ENCODE results near the gene MTHFD1L. TPM values are rescaled to one million over a fixed set of nuclear protein-coding genes. Genes with fewer than 3 reads are reported as not detected.

Gene MTHFD1L
- total RNA-seq, 2 experiments from 2014 or later: 155 to 158 TPM

- CTCF ChIA-PET: interaction anchor here (2.0 kb wide), 1 partner anchor 76 kb away, joined by 5 read pairs; no protein-coding TSS in a partner anchor
- POLR2A ChIA-PET: no interaction called here
- intact Hi-C loops (cut with micrococcal nuclease): no loop called here
- DNase-seq (no peak), ATAC-seq (no peak)
- no peaks in the 10 kb centered on the region for H3K4me1 Mint-ChIP-seq (ENCODE audit: low read depth)
- H3K27ac Mint-ChIP-seq: no peak overlapping the region
- no peak for TF ChIP-seq CTCF (IDR thresholded peaks at IDR 0.05)
- peaks cover 59% of the 10 kb centered on the region for H3K36me3 Mint-ChIP-seq (ENCODE audit: low read depth)
- H3K27me3 Mint-ChIP-seq: no peaks in the 10 kb centered on the region
- no peaks in the 10 kb centered on the region for H3K9me3 Mint-ChIP-seq
- no peak overlapping the region for H3K4me3 Mint-ChIP-seq
These were observed 101.3 kb downstream of the MTHFD1L start for GRCh38 chr6:150966786-150967185.

- H3K9me3 Mint-ChIP-seq: no peaks in the 10 kb centered on the region
- intact Hi-C loops (cut with micrococcal nuclease): no loop called here
- no peak overlapping the region for H3K27ac Mint-ChIP-seq
- DNase-seq (no peak), ATAC-seq (no peak)
- H3K36me3 Mint-ChIP-seq (ENCODE audit: low read depth): peaks cover 65% of the 10 kb centered on the region
- H3K27me3 Mint-ChIP-seq: no peaks in the 10 kb centered on the region
- no peak for TF ChIP-seq CTCF (IDR thresholded peaks at IDR 0.05)
- H3K4me3 Mint-ChIP-seq: no peak overlapping the region
- ChIA-PET POLR2A (no interaction called here), CTCF (interaction anchor here (2.0 kb wide), 1 partner anchor 76 kb away, joined by 5 read pairs; no protein-coding TSS in a partner anchor)
- no peaks in the 10 kb centered on the region for H3K4me1 Mint-ChIP-seq (ENCODE audit: low read depth)
These were observed 101.9 kb downstream of the MTHFD1L start for GRCh38 chr6:150967381-150967780.

GRCh38 chr6:150967910-150968309, 102.4 kb downstream of the MTHFD1L start:
- H3K4me1 Mint-ChIP-seq (ENCODE audit: low read depth): no peaks in the 10 kb centered on the region
- TF ChIP-seq CTCF (IDR thresholded peaks at IDR 0.05): no peak
- peaks cover 71% of the 10 kb centered on the region for H3K36me3 Mint-ChIP-seq (ENCODE audit: low read depth)
- no peaks in the 10 kb centered on the region for H3K9me3 Mint-ChIP-seq
- no peak for ATAC-seq
- no peak overlapping the region for H3K27ac Mint-ChIP-seq
- intact Hi-C loops (cut with micrococcal nuclease): no loop called here
- ChIA-PET CTCF (interaction anchor here (2.0 kb wide), 1 partner anchor 77 kb away, joined by 5 read pairs; no protein-coding TSS in a partner anchor), POLR2A (no interaction called here)
- DNase-seq: no peak
- H3K27me3 Mint-ChIP-seq: no peaks in the 10 kb centered on the region
- no peak overlapping the region for H3K4me3 Mint-ChIP-seq

GRCh38 chr6:150969901-150970300, 104.4 kb downstream of the MTHFD1L start:
- ATAC-seq: no peak
- H3K4me3 Mint-ChIP-seq: no peak overlapping the region
- no peak for DNase-seq
- no peak overlapping the region for H3K27ac Mint-ChIP-seq
- H3K27me3 Mint-ChIP-seq: no peaks in the 10 kb centered on the region
- H3K9me3 Mint-ChIP-seq: no peaks in the 10 kb centered on the region
- no peak for TF ChIP-seq CTCF (IDR thresholded peaks at IDR 0.05)
- H3K36me3 Mint-ChIP-seq (ENCODE audit: low read depth): peaks cover 75% of the 10 kb centered on the region
- ChIA-PET CTCF (no interaction called here), POLR2A (no interaction called here)
- intact Hi-C loops (cut with micrococcal nuclease): no loop called here
- no peaks in the 10 kb centered on the region for H3K4me1 Mint-ChIP-seq (ENCODE audit: low read depth)

GRCh38 chr6:150971219-150971618, 105.7 kb downstream of the MTHFD1L start:
- DNase-seq (no peak), ATAC-seq (no peak)
- no peak for TF ChIP-seq CTCF (IDR thresholded peaks at IDR 0.05)
- H3K4me1 Mint-ChIP-seq (ENCODE audit: low read depth): no peaks in the 10 kb centered on the region
- no peak overlapping the region for H3K4me3 Mint-ChIP-seq
- H3K9me3 Mint-ChIP-seq: no peaks in the 10 kb centered on the region
- CTCF ChIA-PET: no interaction called here
- H3K36me3 Mint-ChIP-seq (ENCODE audit: low read depth): peaks cover 76% of the 10 kb centered on the region
- POLR2A ChIA-PET: no interaction called here
- H3K27me3 Mint-ChIP-seq: no peaks in the 10 kb centered on the region
- H3K27ac Mint-ChIP-seq: no peak overlapping the region
- intact Hi-C loops (cut with micrococcal nuclease): no loop called here

Measured in activated CD8-positive, alpha-beta T cell treated with anti-CD3 and anti-CD28 coated beads for 36 hours (primary cell).